Kidney (tissue), 14 donors: ENCODE results near the gene ZNF286A. TPM values are rescaled to one million over a fixed set of nuclear protein-coding genes. Genes with fewer than 3 reads are reported as not detected.

Source experiments
- DNase-seq, 5 donors: peaks; one replicate each; pipeline ENCODE4 v3.0.0-alpha.2; 2013 to 2020
- FAIRE-seq: peaks from 2 replicates; lab custom pipeline; 2012; peaks lifted over from hg19 to GRCh38; lab: Jason Lieb, UNC
- H3K27ac ChIP-seq, 2 donors: one replicate each; pipeline ENCODE4 v1.7.0; 2013; ENCODE audit warnings: low read depth in 2 of 2, low read length in 2 of 2, inconsistent platforms in 1 of 2
- H3K27me3 ChIP-seq: one replicate; pipeline ENCODE4 v1.7.1; 2013; ENCODE audit warnings: low read length, inconsistent platforms; ENCODE audit not compliant: control insufficient read depth, insufficient read depth
- H3K36me3 ChIP-seq, 3 donors: one replicate each; pipeline versions ENCODE4 v1.7.0 to v1.7.1; 2013; ENCODE audit warnings: low read length in 3 of 3, control low read depth in 1 of 3, inconsistent platforms in 1 of 3; ENCODE audit not compliant: insufficient read depth in 3 of 3, control insufficient read depth in 2 of 3
- H3K4me1 ChIP-seq, 3 donors: one replicate each; pipeline versions ENCODE4 v1.7.0 to v1.7.1; 2013; ENCODE audit warnings: low read length in 3 of 3, inconsistent platforms in 1 of 3, low read depth in 1 of 3; ENCODE audit not compliant: control insufficient read depth in 2 of 3, insufficient read depth in 2 of 3
- H3K4me3 ChIP-seq, 3 donors: one replicate each; pipeline versions ENCODE4 v1.7.0 to v1.8.1; 2013; ENCODE audit warnings: low read length in 3 of 3, control low read depth in 1 of 3, inconsistent platforms in 1 of 3
- H3K9ac ChIP-seq, 3 donors: one replicate each; pipeline versions ENCODE4 v1.7.0 to v1.7.1; 2013; ENCODE audit warnings: low read length in 3 of 3, control low read depth in 1 of 3, inconsistent platforms in 1 of 3
- H3K9me3 ChIP-seq, 3 donors: one replicate each; pipeline versions ENCODE4 v1.7.0 to v1.7.1; 2013; ENCODE audit warnings: low read length in 3 of 3, control low read depth in 1 of 3, inconsistent platforms in 1 of 3; ENCODE audit not compliant: control insufficient read depth in 2 of 3, insufficient read depth in 1 of 3
- intact Hi-C: fragments of 100-400 bp; cut with DNase I; formaldehyde crosslinking; loops from one replicate; pipeline ENCODE4 v1.11.1; 2022
- polyA plus RNA-seq: library from polyadenylated mRNA; stranded (reverse); fragments of 350-450 nt; fragmentation: Illumina TruSeq; extraction: RNeasy Lipid Tissue Mini Kit (QIAGEN cat#74804); gene quantifications from one replicate; pipeline ENCODE4 v1.2.3, GENCODE V29; 2014; ENCODE audit warnings: low read depth, low replicate concordance; ENCODE audit not compliant: insufficient read depth
- total RNA-seq: library from RNA; stranded (reverse); fragmentation: NEBNext Ultra II Directional; extraction: Animal tissue kit (Norgen Biotek cat#: 25700); gene quantifications from one replicate; pipeline ENCODE4 v1.2.1, GENCODE V29; 2021
- TF ChIP-seq, protein P1 (sequence below): IDR thresholded peaks from 3 replicates; pipeline ENCODE4 v1.5.1; 2012; ENCODE audit warnings: mild to moderate bottlenecking, moderate library complexity, borderline replicate concordance; ENCODE audit not compliant: insufficient read depth; ENCODE audit errors: extremely low read depth
- donor health status: control.
- donor health status: control.
- donor health status: control.
- donor health status: control.
- donor health status: control.
- donor health status: DM: yes; HTN: yes; CAD: no.
- donor health status: Normal renal cell carcinoma (clear cell type).

Gene ZNF286A
- total and polyA plus RNA-seq, 2 donors from 2014 or later = 11.0 to 17.4 TPM

DNA sequence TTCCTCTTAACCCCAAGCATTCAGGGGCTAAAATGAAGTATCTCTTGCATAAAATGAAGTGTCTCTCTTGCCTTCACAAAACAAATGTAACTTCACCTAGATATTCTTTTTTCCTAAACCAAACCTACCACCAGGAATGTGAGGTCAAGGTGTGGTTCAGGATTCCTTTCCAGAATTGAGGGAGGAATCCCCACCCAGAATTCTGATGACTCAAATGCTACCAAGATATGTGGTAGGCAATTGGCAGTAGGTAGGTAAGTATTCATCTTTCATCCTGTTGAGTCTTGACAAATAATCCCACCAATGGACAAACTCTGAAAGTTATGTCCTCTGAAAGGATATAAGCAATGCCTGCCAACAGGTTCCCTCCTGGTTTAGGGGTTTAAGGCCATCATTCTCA lies 41.7 kb upstream of the ZNF286A start:
- H3K27me3 ChIP-seq = no peaks in the 10 kb centered on the region

GRCh38 chr17:15658296-15658695 lies 41.3 kb upstream of the ZNF286A start:
- Histone ChIP-seq H3K4me1 (peaks cover 0 to 7% (median 2%) of the 10 kb centered on the region in 3 donors), H3K4me3 (no peak overlapping the region), H3K9me3 (no peaks in the 10 kb centered on the region), H3K27me3 (no peaks in the 10 kb centered on the region), H3K9ac (no peak overlapping the region), H3K36me3 (no peaks in the 10 kb centered on the region), H3K27ac (no peak overlapping the region)
- TF ChIP-seq, protein P1, sequence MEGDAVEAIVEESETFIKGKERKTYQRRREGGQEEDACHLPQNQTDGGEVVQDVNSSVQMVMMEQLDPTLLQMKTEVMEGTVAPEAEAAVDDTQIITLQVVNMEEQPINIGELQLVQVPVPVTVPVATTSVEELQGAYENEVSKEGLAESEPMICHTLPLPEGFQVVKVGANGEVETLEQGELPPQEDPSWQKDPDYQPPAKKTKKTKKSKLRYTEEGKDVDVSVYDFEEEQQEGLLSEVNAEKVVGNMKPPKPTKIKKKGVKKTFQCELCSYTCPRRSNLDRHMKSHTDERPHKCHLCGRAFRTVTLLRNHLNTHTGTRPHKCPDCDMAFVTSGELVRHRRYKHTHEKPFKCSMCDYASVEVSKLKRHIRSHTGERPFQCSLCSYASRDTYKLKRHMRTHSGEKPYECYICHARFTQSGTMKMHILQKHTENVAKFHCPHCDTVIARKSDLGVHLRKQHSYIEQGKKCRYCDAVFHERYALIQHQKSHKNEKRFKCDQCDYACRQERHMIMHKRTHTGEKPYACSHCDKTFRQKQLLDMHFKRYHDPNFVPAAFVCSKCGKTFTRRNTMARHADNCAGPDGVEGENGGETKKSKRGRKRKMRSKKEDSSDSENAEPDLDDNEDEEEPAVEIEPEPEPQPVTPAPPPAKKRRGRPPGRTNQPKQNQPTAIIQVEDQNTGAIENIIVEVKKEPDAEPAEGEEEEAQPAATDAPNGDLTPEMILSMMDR = no peak
- FAIRE-seq (no peak), DNase-seq (no peak)
- intact Hi-C loops = no loop called here

More for the DNA sequence above, 41.7 kb upstream of the ZNF286A start:
- TF ChIP-seq, protein P1 = no peak
- Histone ChIP-seq H3K27ac (no peak overlapping the region), H3K9ac (no peak overlapping the region), H3K4me1 (peaks cover 0 to 7% (median 2%) of the 10 kb centered on the region in 3 donors), H3K36me3 (no peaks in the 10 kb centered on the region), H3K9me3 (no peaks in the 10 kb centered on the region), H3K4me3 (no peak overlapping the region)
- intact Hi-C loops = no loop called here
- no peak for FAIRE-seq
- DNase-seq = no peak

- Histone ChIP-seq H3K9me3 (no peaks in the 10 kb centered on the region), H3K4me1 (peaks cover 0 to 7% (median 0%) of the 10 kb centered on the region in 3 donors), H3K36me3 (no peaks in the 10 kb centered on the region), H3K27ac (no peak overlapping the region), H3K4me3 (no peak overlapping the region), H3K27me3 (no peaks in the 10 kb centered on the region), H3K9ac (no peak overlapping the region)
- TF ChIP-seq, protein P1 = no peak
- intact Hi-C loops = no loop called here
- FAIRE-seq (no peak), DNase-seq (peak in 2 of 5 donors; percentile 21 to 22)
Measured at GRCh38 chr17:15659236-15659635, 40.3 kb upstream of the ZNF286A start.

DNA sequence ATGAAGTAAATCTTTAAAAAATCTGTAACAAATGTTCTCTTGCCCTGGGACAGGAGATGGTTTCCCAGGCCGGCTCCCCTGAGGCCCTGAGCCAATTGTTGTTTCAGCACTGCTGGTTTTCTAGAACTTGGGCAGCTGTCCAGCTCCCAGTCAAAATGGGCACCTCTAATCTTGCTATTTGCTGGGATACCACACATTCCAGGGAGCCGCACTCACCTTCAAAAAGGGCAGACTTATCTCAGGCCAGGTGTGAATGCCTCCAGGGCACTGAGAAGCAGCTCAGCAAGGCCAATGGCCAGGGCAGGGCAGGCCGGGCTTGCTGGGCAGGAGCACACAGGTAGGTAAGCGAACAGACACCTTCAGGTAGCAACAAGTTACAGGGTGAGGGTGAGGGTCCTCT lies 39.9 kb upstream of the ZNF286A start:
- no peak for FAIRE-seq
- Histone ChIP-seq H3K9ac (no peak overlapping the region), H3K36me3 (no peaks in the 10 kb centered on the region), H3K9me3 (no peaks in the 10 kb centered on the region), H3K27me3 (no peaks in the 10 kb centered on the region), H3K4me1 (peaks cover 0 to 7% (median 0%) of the 10 kb centered on the region in 3 donors), H3K27ac (peak overlapping the region; percentile 8 to 15), H3K4me3 (no peak overlapping the region)
- TF ChIP-seq, protein P1 = no peak
- peak in 4 of 5 donors; percentile 24 to 83 (median 43) for DNase-seq
- intact Hi-C loops = no loop called here
